COLO668 (cell line): ENCODE data around the gene CD7.
"Not testable (repeated sequence)": the region's sequence is repeated elsewhere in the genome, so short reads cannot be mapped to it uniquely, and the experiment has no call there.

Source experiments
- DNase-seq: peaks from one replicate; lab custom pipeline; 2025; ENCODE audit not compliant: unreplicated experiment; lab: John Stamatoyannopoulos, UW

Gene CD7

GRCh38 chr17:82317394-82318168, at the start of gene CD7:
TSS of gene CD7 (minus strand) at chr17:82317608. CDS start at chr17:82317495, 113 bp downstream.
- DNase-seq, result no peak

GRCh38 chr17:82366749-82367148, 49.3 kb upstream of the CD7 start:
- peak; percentile 9 for DNase-seq

GRCh38 chr17:82365606-82366295, 48.3 kb upstream of the CD7 start:
- DNase-seq, result no peak

GRCh38 chr17:82361885-82362633, 44.7 kb upstream of the CD7 start:
- DNase-seq, result no peak

GRCh38 chr17:82359451-82360074, 42.2 kb upstream of the CD7 start:
- not testable (repeated sequence) for DNase-seq

- DNase-seq, result peak; percentile 21
Observed at GRCh38 chr17:82358465-82359350, 41.3 kb upstream of the CD7 start, which contains the start of gene TEX19. TSS of gene TEX19 (plus strand) at chr17:82359247. CDS start at chr17:82362151, 2,904 bp downstream.

- peak; percentile 62 for DNase-seq
Observed at GRCh38 chr17:82357394-82357793, 40.0 kb upstream of the CD7 start.

- DNase-seq, result peak; percentile 83
Observed at GRCh38 chr17:82356845-82357355, 39.5 kb upstream of the CD7 start.

- DNase-seq, result no peak
Observed at GRCh38 chr17:82355770-82356427, 38.5 kb upstream of the CD7 start.

- DNase-seq, result no peak
Observed at GRCh38 chr17:82354804-82355308, 37.4 kb upstream of the CD7 start.

- peak; percentile 71 for DNase-seq
Observed at GRCh38 chr17:82353484-82353883, 36.1 kb upstream of the CD7 start.

GRCh38 chr17:82351713-82352488, 34.5 kb upstream of the CD7 start:
- DNase-seq, result peak; percentile 86

- peak; percentile 60 for DNase-seq
Observed at GRCh38 chr17:82351254-82351712, 33.9 kb upstream of the CD7 start.

- DNase-seq, result peak; percentile 36
Observed at GRCh38 chr17:82350182-82351030, 33.0 kb upstream of the CD7 start.

GRCh38 chr17:82349287-82349701, 31.9 kb upstream of the CD7 start:
- DNase-seq, result no peak

- no peak for DNase-seq
Observed at GRCh38 chr17:82348866-82349265, 31.5 kb upstream of the CD7 start.

GRCh38 chr17:82348434-82348833, 31.0 kb upstream of the CD7 start:
- DNase-seq, result no peak
